SW480 (cell line): ENCODE data around the gene CDC42SE2.
"Not testable (repeated sequence)": the region's sequence is repeated elsewhere in the genome, so short reads cannot be mapped to it uniquely, and the experiment has no call there.

Experiments
- DNase-seq: peaks from one replicate; pipeline ENCODE4 v3.0.0-alpha.2; 2016; ENCODE audit warnings: low spot score

The CDC42SE2 gene

GRCh38 chr5:131277875-131278740 is 14.3 kb downstream of the CDC42SE2 start:
- no peak for DNase-seq

GRCh38 chr5:131278741-131279124 is 14.9 kb downstream of the CDC42SE2 start:
- DNase-seq: not testable (repeated sequence)

- no peak for DNase-seq
These were observed 15.4 kb downstream of the CDC42SE2 start for GRCh38 chr5:131279204-131279603.

- DNase-seq: no peak
These were observed 16.6 kb downstream of the CDC42SE2 start for GRCh38 chr5:131280417-131280816.

- no peak for DNase-seq
These were observed 17.4 kb downstream of the CDC42SE2 start for GRCh38 chr5:131281133-131281867.

GRCh38 chr5:131281868-131282234 is 18.0 kb downstream of the CDC42SE2 start:
- no peak for DNase-seq

GRCh38 chr5:131282235-131282634 is 18.4 kb downstream of the CDC42SE2 start:
- DNase-seq: no peak

- no peak for DNase-seq
These were observed 22.0 kb downstream of the CDC42SE2 start for GRCh38 chr5:131285703-131286399.

- no peak for DNase-seq
These were observed 22.5 kb downstream of the CDC42SE2 start for GRCh38 chr5:131286400-131286715.

GRCh38 chr5:131288328-131288727 is 24.5 kb downstream of the CDC42SE2 start:
- no peak for DNase-seq

- no peak for DNase-seq
These were observed 25.9 kb downstream of the CDC42SE2 start for GRCh38 chr5:131289738-131290137.

- no peak for DNase-seq
These were observed 32.4 kb downstream of the CDC42SE2 start for GRCh38 chr5:131296213-131296672.

- no peak for DNase-seq
These were observed 34.0 kb downstream of the CDC42SE2 start for GRCh38 chr5:131297886-131298285.

- no peak for DNase-seq
These were observed 35.6 kb downstream of the CDC42SE2 start for GRCh38 chr5:131299465-131299864.

- no peak for DNase-seq
These were observed 38.7 kb downstream of the CDC42SE2 start for GRCh38 chr5:131302506-131302905.

GRCh38 chr5:131303537-131303936 is 39.7 kb downstream of the CDC42SE2 start:
- DNase-seq: no peak

- no peak for DNase-seq
These were observed 40.6 kb downstream of the CDC42SE2 start for GRCh38 chr5:131304414-131304813.

- DNase-seq: no peak
These were observed 41.4 kb downstream of the CDC42SE2 start for GRCh38 chr5:131305138-131305689.

GRCh38 chr5:131305906-131306305 is 42.1 kb downstream of the CDC42SE2 start:
- no peak for DNase-seq

GRCh38 chr5:131312235-131312772 is 48.5 kb downstream of the CDC42SE2 start:
- DNase-seq: not testable (repeated sequence)

GRCh38 chr5:131316026-131316425 is 52.2 kb downstream of the CDC42SE2 start:
- DNase-seq: no peak

GRCh38 chr5:131316822-131317221 is 53.0 kb downstream of the CDC42SE2 start:
- no peak for DNase-seq
